Activated naive CD4-positive, alpha-beta T cell treated with anti-CD3 and anti-CD28 coated beads for 36 hours (primary cell): ENCODE data around the gene TAF6. TPM values are rescaled to one million over a fixed set of nuclear protein-coding genes. Genes with fewer than 3 reads are reported as not detected.

Source experiments
- CTCF ChIA-PET: fragments of 350-600 bp; sonication (Branson Sonifier 250); formaldehyde crosslinking; loops from one replicate; lab custom pipeline; 2021; ENCODE audit warnings: antibody characterized with exemption; lab: Charles Lee
- DNase-seq: peaks from one replicate; pipeline ENCODE4 v3.0.0-alpha.2; 2020
- H3K27ac Mint-ChIP-seq: one replicate; pipeline ENCODE4 v1.8.0; 2021; ENCODE audit warnings: mild to moderate bottlenecking, mixed read lengths
- H3K27me3 Mint-ChIP-seq: one replicate; pipeline ENCODE4 v1.8.0; 2021; ENCODE audit warnings: low read depth, mixed read lengths
- H3K36me3 Mint-ChIP-seq: one replicate; pipeline ENCODE4 v1.8.0; 2021; ENCODE audit warnings: low read depth, mixed read lengths
- H3K4me1 Mint-ChIP-seq: one replicate; pipeline ENCODE4 v1.8.0; 2021; ENCODE audit warnings: low read depth, mixed read lengths
- H3K4me3 Mint-ChIP-seq: one replicate; pipeline ENCODE4 v1.8.0; 2021; ENCODE audit warnings: mild to moderate bottlenecking, moderate library complexity, mixed read lengths
- H3K9me3 Mint-ChIP-seq: one replicate; pipeline ENCODE4 v1.8.0; 2021; ENCODE audit warnings: mixed read lengths
- intact Hi-C: fragments of 100-400 bp; cut with micrococcal nuclease; formaldehyde crosslinking; loops from one replicate; pipeline ENCODE4 v1.15.1; 2023
- microRNA-seq: library from miRNA; unstranded; fragments of <30 nt; microRNA quantifications from one replicate; pipeline ENCODE4 v1.2.0, GENCODE V29; 2022; ENCODE audit warnings: borderline microRNAs expressed, borderline replicate concordance
- total RNA-seq, 2 experiments: library from RNA; stranded (reverse); gene quantifications; one replicate each; pipeline ENCODE4 v1.2.3, GENCODE V29; 2021

Gene TAF6
- total RNA-seq, 2 experiments from 2014 or later: 48.9 to 53.5 TPM

- Mint-ChIP-seq H3K27me3 (no peaks in the 10 kb centered on the region), H3K36me3 (peaks cover 80% of the 10 kb centered on the region), H3K4me1 (no peaks in the 10 kb centered on the region), H3K4me3 (no peak overlapping the region), H3K27ac (no peak overlapping the region), H3K9me3 (peaks cover 36% of the 10 kb centered on the region)
- intact Hi-C loops: no loop called here
- no peak for DNase-seq
- CTCF ChIA-PET: no interaction called here
Measured at GRCh38 chr7:100072462-100072861, 46.7 kb downstream of the TAF6 start.

- no peak overlapping the region for H3K27ac Mint-ChIP-seq
- no peak for DNase-seq
- H3K36me3 Mint-ChIP-seq: peaks cover 75% of the 10 kb centered on the region
- no peak overlapping the region for H3K4me3 Mint-ChIP-seq
- intact Hi-C loops: no loop called here
- H3K27me3 Mint-ChIP-seq: no peaks in the 10 kb centered on the region
- CTCF ChIA-PET: interaction anchor here (0.7 to 2.5 kb wide), 5 partner anchors 19 to 75 kb away, joined by 3 to 7 read pairs (median 3); no protein-coding TSS in a partner anchor
- peaks cover 36% of the 10 kb centered on the region for H3K9me3 Mint-ChIP-seq
- no peaks in the 10 kb centered on the region for H3K4me1 Mint-ChIP-seq
Measured at GRCh38 chr7:100071018-100071723, 48.0 kb downstream of the TAF6 start.

- CTCF ChIA-PET: interaction anchor here (1.4 to 2.5 kb wide), 2 partner anchors 18 to 33 kb away, joined by 3 to 7 read pairs; no protein-coding TSS in a partner anchor
- Mint-ChIP-seq H3K27ac (no peak overlapping the region), H3K36me3 (peaks cover 65% of the 10 kb centered on the region), H3K27me3 (no peaks in the 10 kb centered on the region), H3K9me3 (peaks cover 36% of the 10 kb centered on the region), H3K4me3 (no peak overlapping the region), H3K4me1 (no peaks in the 10 kb centered on the region)
- intact Hi-C loops: no loop called here
- DNase-seq: no peak
Measured at GRCh38 chr7:100069991-100070390, 49.2 kb downstream of the TAF6 start.

GRCh38 chr7:100066953-100067352 lies 52.2 kb downstream of the TAF6 start:
- Mint-ChIP-seq H3K36me3 (peaks cover 51% of the 10 kb centered on the region), H3K9me3 (peaks cover 24% of the 10 kb centered on the region), H3K4me1 (no peaks in the 10 kb centered on the region), H3K27ac (no peak overlapping the region), H3K4me3 (no peak overlapping the region), H3K27me3 (no peaks in the 10 kb centered on the region)
- intact Hi-C loops: no loop called here
- CTCF ChIA-PET: no interaction called here
- no peak for DNase-seq

- Mint-ChIP-seq H3K4me1 (no peaks in the 10 kb centered on the region), H3K27me3 (no peaks in the 10 kb centered on the region), H3K27ac (no peak overlapping the region), H3K4me3 (no peak overlapping the region), H3K9me3 (peaks cover 11% of the 10 kb centered on the region), H3K36me3 (peaks cover 38% of the 10 kb centered on the region)
- intact Hi-C loops: no loop called here
- CTCF ChIA-PET: no interaction called here
- DNase-seq: no peak
Measured at GRCh38 chr7:100065452-100066186, 53.5 kb downstream of the TAF6 start.

GRCh38 chr7:100064162-100064561 lies 55.0 kb downstream of the TAF6 start:
- Mint-ChIP-seq H3K27ac (no peak overlapping the region), H3K27me3 (no peaks in the 10 kb centered on the region), H3K4me3 (no peak overlapping the region), H3K4me1 (no peaks in the 10 kb centered on the region), H3K9me3 (no peaks in the 10 kb centered on the region), H3K36me3 (peaks cover 26% of the 10 kb centered on the region)
- DNase-seq: no peak
- intact Hi-C loops: no loop called here
- CTCF ChIA-PET: interaction anchor here (0.8 to 1.0 kb wide), 2 partner anchors 62 to 70 kb away, joined by 3 to 4 read pairs; partner anchors contain the start of gene MBLAC1

GRCh38 chr7:100063376-100063775 lies 55.8 kb downstream of the TAF6 start:
- CTCF ChIA-PET: interaction anchor here (0.5 to 1.2 kb wide), 4 partner anchors 19 to 144 kb away, joined by 3 read pairs; partner anchors contain the start of gene TRIM4
- no peaks in the 10 kb centered on the region for H3K4me1 Mint-ChIP-seq
- no peak overlapping the region for H3K4me3 Mint-ChIP-seq
- intact Hi-C loops: no loop called here
- no peaks in the 10 kb centered on the region for H3K9me3 Mint-ChIP-seq
- DNase-seq: no peak
- no peak overlapping the region for H3K27ac Mint-ChIP-seq
- peaks cover 26% of the 10 kb centered on the region for H3K36me3 Mint-ChIP-seq
- no peaks in the 10 kb centered on the region for H3K27me3 Mint-ChIP-seq

- H3K27me3 Mint-ChIP-seq: no peaks in the 10 kb centered on the region
- no peak for DNase-seq
- H3K4me3 Mint-ChIP-seq: no peak overlapping the region
- H3K36me3 Mint-ChIP-seq: peaks cover 23% of the 10 kb centered on the region
- H3K4me1 Mint-ChIP-seq: no peaks in the 10 kb centered on the region
- no peaks in the 10 kb centered on the region for H3K9me3 Mint-ChIP-seq
- intact Hi-C loops: no loop called here
- CTCF ChIA-PET: interaction anchor here (1.0 kb wide), 1 partner anchor 12 kb away, joined by 3 read pairs; the partner anchor contains the start of gene ZSCAN21
- no peak overlapping the region for H3K27ac Mint-ChIP-seq
Measured at GRCh38 chr7:100061518-100062193, 57.5 kb downstream of the TAF6 start.

GRCh38 chr7:100059251-100059739 lies 59.9 kb downstream of the TAF6 start:
- Mint-ChIP-seq H3K27ac (no peak overlapping the region), H3K4me1 (no peaks in the 10 kb centered on the region), H3K36me3 (peaks cover 17% of the 10 kb centered on the region), H3K9me3 (no peaks in the 10 kb centered on the region), H3K27me3 (no peaks in the 10 kb centered on the region), H3K4me3 (no peak overlapping the region)
- DNase-seq: no peak
- intact Hi-C loops: no loop called here
- CTCF ChIA-PET: no interaction called here

Small RNAs within 50 kb of the gene (microRNA-seq; reads per million reads assigned to microRNA genes)
- 7,564 reads per million, percentile 95 among the genes with 10 or more reads in this experiment for gene MIR106B
- 1,129 reads per million, percentile 85 among the genes with 10 or more reads in this experiment for gene MIR25
- not detected for gene MIR4658
- 14,007 reads per million, percentile 97 among the genes with 10 or more reads in this experiment for gene MIR93

Other genes with a start within 250 kb of the TAF6 start
- not detected for gene OR2AE1, start 242.3 kb downstream of the TAF6 start, total RNA-seq
- 10 to 100 TPM; 25.7 to 25.8 TPM for gene TRIM4, start 199.8 kb downstream of the TAF6 start, total RNA-seq
- gene GJC3, start 189.7 kb downstream of the TAF6 start, total RNA-seq: 1 to 10 TPM in 1 of 2 experiments, under 1 TPM in 1; 0.62 to 1.1 TPM
- not detected for gene AZGP1, start 143.3 kb downstream of the TAF6 start, total RNA-seq
- 10 to 100 TPM; 64.4 to 67.9 TPM for gene ZKSCAN1, start 103.8 kb downstream of the TAF6 start, total RNA-seq
- gene ZSCAN21, start 69.6 kb downstream of the TAF6 start, total RNA-seq: 1 to 10 TPM; 6.2 to 6.4 TPM
- gene ZNF3, start 37.6 kb downstream of the TAF6 start, total RNA-seq: 10 to 100 TPM; 13.1 to 14.0 TPM
- 10 to 100 TPM; 97.1 to 97.8 TPM for gene COPS6, start 30.4 kb downstream of the TAF6 start, total RNA-seq
- 100 to 1,000 TPM; 390 to 395 TPM for gene MCM7, start 18.0 kb downstream of the TAF6 start, total RNA-seq
- 10 to 100 TPM; 12.6 to 12.7 TPM for gene AP4M1, start 17.7 kb downstream of the TAF6 start, total RNA-seq
- gene CNPY4, start 276 bp upstream of the TAF6 start, total RNA-seq: 1 to 10 TPM; 7.2 to 8.7 TPM
- 1 to 10 TPM; 2.3 to 2.9 TPM for gene MBLAC1, start 7.6 kb upstream of the TAF6 start, total RNA-seq
- gene LAMTOR4, start 29.6 kb upstream of the TAF6 start, total RNA-seq: 100 to 1,000 TPM; 129 to 135 TPM
- 10 to 100 TPM; 21.2 to 21.6 TPM for gene TRAPPC14, start 39.4 kb upstream of the TAF6 start, total RNA-seq
- 1 to 10 TPM; 6.2 to 6.5 TPM for gene GAL3ST4, start 49.3 kb upstream of the TAF6 start, total RNA-seq
- gene GPC2, start 58.0 kb upstream of the TAF6 start, total RNA-seq: 1 to 10 TPM; 7.6 to 9.5 TPM
- gene STAG3, start 58.6 kb upstream of the TAF6 start, total RNA-seq: 10 to 100 TPM; 38.4 to 41.0 TPM
- gene PVRIG, start 100.6 kb upstream of the TAF6 start, total RNA-seq: 10 to 100 TPM; 22.7 to 22.8 TPM
- not detected for gene SPDYE3, start 188.3 kb upstream of the TAF6 start, total RNA-seq
- gene PILRB, start 238.8 kb upstream of the TAF6 start, total RNA-seq: 10 to 100 TPM; 30.5 to 31.4 TPM